Measurements from ENCODE around the gene EXOC3L1.

Gene EXOC3L1

GRCh38 chr16:67213197-67214019, 23.5 kb upstream of the EXOC3L1 start:
- DNase-seq: no peak

DNA sequence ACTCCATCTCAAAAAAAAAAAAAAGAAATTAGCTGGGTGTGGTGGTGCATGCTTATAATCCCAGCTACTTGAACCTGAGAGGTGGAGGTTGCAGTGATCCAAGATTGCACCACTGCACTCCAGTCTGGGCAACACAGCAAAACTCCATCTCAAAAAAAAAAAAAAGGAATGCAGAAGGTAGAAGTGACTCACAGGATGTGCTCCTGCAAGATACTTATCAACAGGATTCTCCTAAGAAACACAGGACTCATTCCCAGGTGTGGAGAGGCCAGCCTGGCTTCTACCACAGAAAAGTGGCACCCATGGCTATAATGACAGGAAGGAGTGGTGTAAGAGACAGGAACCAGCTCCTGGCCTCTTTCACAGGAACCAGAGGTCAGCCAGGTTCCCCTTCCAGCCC, 22.8 kb upstream of the EXOC3L1 start:
- DNase-seq: no peak

GRCh38 chr16:67211674-67212073, 21.7 kb upstream of the EXOC3L1 start:
- no peak for DNase-seq

DNA sequence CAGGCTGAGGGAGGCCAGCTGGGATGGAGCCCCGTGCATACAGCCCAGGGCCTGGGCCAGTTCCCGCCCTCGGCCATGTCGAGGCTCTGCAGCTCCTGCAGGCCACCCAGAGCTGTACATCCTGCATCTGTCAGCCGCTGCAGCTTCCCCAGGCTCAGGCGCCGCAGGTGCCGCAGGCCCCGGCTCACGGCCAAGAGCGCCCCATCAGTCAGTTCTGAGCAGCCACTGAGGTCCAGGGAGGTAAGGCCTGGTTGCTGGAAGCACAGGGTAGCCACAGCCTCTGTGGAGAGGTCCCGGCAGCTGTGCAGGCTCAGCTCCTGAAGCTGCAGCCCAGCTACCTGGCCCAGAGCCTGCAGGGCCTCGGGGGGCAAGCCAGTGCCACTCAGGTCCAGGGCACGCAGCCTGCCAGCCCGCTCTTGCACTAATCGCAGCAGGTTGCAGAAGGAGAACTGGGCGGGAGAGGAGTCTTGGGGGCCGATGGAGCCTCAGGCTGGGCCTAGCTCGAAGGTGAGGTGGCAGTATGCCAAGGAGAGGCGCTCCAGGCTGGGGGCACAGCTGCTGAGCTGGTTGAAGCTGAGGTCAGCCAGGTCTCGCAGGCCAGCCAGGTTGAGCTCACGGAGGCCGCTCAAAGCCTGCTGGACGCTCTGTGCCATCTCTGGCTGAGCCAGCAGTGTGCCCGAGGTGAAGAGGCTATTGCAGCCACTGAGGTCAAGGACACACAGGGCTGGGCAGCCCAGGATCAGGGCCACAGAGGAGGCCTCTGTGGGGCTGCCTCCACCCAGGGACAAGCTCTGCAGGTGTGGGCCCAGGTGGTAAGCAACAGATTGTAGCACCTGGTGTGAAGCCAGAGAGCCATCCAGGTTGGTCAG, 20.4 kb upstream of the EXOC3L1 start:
- no peak for DNase-seq

DNA sequence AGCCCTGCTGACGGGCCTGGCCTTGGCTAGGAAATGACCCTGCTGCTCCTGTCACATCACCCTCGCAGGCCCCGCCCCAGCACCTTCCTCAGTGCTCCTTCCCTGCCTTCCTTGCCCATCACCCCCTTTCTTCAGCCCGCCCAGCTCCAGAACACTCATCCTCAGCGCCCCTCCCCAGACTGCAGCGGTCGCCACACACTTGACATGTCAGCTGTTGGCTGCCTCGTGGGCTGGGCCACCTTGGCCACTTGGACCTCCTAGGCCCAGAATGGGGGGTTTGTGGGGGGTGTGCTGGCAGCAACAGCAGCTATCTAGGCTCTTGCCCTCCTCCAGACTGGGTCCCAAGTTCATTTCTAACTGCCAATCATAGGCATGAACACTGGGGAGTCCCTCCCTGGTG, 19.6 kb upstream of the EXOC3L1 start:
- no peak for DNase-seq

- no peak for DNase-seq
These were observed 18.4 kb upstream of the EXOC3L1 start for GRCh38 chr16:67208154-67208896.

DNA sequence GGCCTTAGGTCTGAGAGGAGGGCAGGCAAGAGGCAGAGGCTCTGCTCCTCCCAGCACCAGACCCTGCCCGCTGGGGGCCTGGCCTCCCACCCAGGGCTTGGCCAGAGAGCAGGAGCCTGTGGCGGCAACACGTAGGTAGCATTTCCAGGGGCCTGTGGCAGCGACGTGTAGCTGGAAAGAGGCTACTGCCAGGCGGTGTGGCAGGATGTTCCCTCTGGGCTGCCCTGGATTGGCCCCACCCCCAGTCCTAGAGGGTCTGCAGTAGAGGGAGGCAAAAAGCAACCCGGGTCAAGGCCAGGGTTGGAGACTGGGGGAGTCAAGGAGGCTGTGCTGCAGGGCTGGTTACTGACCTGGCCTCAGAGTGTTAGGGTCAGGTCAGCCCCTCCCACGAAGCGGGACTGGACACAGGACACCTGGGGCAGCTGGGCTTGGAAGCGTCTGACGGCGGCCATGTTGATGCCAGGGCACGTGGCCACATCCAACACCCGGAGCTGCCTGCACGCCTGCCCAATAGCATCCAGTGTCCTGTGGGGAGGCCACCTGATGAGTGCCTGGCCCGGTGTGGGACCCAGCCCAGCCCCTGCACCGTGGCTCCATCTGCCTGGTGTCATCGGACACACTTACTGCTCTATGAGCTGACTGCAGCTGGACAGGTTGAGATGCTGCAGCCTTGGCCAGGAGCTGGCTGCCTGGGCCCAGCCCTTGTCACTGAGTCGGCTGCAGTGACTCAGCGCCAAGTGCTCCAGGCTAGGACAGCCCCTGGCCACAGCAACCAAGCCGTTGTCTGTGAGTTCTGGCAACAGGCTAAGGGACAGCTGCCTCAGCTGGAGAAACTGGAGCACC, 17.5 kb upstream of the EXOC3L1 start:
- no peak for DNase-seq

DNA sequence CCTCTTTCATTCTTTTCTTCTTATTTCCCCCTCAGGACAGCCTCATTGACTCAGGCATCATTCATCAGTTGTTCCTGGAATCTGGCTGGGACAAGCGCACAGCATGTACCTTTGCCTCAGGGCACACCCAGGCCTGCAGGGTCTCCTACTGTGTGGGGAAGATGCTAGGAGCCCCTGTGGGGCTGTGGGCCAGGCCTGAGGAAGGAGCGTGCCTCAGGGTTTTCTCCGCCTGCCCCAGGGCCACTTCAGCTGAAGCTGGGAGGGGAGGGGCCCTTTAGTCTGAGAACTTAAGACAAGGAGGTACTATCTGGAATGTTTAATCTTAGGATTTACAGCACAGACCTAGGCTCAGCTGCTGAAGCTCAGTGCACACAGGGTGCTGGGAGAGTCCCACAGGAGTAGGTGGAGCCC, 16.9 kb upstream of the EXOC3L1 start:
- no peak for DNase-seq

GRCh38 chr16:67206129-67206837, 16.3 kb upstream of the EXOC3L1 start:
- no peak for DNase-seq

DNA sequence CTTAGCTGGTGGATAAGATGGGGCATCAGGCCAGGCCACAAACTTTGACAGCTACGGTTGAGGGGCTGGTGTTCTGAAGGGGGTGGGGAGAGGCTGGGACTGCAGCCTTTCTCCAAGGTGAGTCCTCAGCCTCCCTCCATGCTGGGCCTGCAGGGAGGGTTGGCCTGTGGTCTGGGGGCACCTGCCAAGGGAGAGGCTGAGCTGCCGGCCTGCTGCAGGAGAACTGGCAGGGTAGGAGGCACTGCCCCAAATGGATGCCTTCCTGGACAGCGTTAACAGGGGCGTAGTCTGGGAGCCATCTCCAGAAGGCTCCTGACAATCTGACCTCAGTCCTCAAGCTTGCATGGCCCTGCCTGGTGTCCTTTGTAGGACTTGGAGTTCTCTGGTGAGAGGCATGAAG, 14.1 kb upstream of the EXOC3L1 start:
- DNase-seq: no peak

GRCh38 chr16:67202956-67203493, 13.1 kb upstream of the EXOC3L1 start:
- DNase-seq: no peak

DNA sequence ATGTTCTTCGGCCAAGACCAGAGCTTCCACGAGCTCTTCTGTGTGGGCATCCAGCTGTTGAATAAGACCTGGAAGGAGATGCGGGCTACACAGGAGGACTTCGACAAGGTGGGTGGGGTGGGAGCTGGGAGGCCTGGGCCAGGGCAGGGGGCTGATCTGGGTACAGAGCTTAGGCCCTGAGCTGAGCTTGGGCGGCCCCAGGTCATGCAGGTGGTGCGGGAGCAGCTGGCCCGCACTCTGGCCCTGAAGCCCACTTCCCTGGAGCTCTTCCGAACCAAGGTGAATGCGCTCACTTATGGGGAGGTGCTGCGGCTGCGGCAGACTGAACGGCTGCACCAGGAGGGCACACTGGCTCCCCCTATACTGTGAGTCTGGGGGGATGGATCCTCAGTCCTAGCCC, 12.5 kb upstream of the EXOC3L1 start:
- DNase-seq: no peak

- no peak for DNase-seq
These were observed 11.7 kb upstream of the EXOC3L1 start for GRCh38 chr16:67201411-67202345.

DNA sequence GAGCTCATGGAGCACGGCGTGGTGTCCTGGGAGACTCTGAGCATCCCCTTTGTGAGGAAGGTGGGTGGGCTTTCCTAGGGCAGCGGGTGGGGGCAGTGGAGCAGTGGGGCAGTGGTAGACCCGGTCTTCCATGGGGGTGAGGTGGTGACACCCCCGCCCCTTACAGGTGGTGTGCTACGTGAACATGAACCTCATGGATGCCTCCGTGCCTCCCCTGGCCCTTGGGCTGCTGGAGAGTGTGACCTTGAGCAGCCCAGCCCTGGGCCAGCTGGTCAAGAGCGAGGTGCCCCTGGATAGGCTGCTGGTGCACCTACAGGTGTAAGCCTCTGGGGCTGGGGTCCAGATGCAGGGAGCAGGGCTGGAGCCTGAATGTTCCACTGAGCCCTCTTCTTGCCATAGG, 10.6 kb upstream of the EXOC3L1 start:
- DNase-seq: no peak

DNA sequence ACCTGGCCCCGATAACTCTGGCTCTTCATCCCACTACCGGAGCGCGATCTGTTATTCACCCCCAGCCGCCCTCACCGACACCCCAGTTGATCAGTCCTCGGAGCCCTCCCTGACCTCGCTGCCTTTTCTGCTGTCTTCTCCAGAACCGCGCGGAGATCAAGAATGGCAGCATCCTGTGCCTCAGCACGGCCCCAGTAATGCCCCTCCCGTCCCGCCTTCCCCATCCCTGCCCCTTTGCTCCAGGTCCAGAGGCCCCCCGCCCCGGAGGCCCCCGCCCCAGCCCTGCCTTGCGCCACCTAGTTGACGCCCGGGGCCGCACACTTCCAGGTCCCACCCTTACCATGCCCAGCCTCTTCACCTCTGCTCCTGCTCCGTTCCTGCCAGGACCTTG, 9.9 kb upstream of the EXOC3L1 start:
- DNase-seq: no peak

DNA sequence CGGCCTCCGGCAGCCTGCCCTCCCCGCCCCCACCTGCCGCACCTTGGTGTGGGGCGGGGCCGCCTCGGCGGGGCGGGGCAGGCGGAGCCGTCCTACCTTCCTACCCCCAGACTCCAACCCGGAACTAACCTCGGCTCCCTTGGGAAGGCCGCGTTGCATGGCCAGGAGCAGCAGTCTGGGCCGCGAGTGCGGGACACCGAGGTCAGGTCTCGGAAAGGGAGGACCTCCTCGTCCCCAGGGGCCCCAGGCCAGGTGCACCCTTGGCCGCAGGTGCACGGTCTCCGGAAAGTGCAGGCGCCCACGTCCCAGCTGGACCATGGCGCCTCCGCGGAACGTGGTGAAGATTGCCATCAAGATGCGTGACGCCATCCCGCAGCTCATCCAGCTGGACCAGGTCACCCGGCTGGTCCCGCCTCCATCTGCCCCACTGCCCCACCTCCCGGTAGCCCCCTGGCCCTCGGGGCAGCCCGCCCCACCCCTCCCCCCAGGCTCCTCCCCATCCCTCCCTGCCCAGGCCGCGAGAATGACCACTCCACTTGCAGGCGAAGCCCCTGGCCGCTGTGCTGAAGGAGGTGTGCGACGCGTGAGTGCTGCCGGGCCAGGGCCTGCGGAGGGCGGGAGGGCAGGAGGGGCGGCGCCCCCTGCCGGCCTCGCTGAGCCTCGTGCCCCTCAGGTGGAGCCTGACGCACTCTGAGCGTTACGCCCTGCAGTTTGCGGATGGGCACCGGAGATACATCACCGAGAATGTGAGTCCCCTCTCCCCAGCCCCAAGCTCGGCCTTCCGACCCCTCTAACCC, 9.3 kb upstream of the EXOC3L1 start, which contains the start of gene ELMO3:
Gene ELMO3, plus strand, starts transcription at position 121 of the 797 bp plus-strand sequence. Its CDS starts 196 bp downstream, at position 317.
- no peak for DNase-seq

GRCh38 chr16:67198238-67198734, 8.3 kb upstream of the EXOC3L1 start:
- DNase-seq: no peak

DNA sequence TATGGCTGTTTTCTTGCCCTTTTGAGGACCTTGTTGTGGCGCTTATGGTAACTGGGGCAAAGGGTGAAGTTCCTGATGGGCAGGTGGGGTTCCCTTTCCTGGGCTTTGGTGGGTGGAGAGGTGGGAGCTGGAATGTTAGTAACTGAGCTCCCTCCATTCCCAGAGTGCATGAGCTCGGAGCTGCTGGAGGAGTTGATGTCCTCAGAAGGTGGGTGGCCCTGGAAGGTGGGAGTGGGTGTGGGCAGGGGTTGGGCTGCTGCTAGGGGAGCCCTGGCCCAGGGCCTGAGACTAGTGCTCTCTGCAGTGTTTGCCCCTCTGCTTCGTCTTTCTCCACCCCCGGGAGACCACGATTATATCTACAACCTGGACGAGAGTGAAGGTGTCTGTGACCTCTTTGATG, 7.8 kb upstream of the EXOC3L1 start:
- no peak for DNase-seq

DNA sequence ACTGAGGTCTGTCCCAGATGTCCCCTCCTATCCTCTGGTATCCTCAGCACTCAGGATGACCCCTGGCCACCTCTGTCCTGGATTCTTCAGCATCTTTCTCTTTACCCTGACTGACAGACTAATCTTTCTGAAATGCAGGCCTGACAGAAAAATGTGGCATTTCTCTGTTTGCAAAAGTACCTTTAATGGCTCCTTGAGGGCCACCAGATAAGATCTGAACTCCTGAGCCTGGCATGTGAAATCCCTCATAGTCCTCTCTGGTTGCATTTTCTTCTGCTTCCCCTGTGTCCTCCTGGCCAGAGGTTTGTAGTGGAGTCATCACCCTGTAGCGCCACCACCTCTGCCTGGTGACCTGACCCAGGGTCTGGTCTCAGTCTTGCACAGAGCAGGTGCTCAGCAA, 6.9 kb upstream of the EXOC3L1 start:
- DNase-seq: no peak

Data from effector CD4-positive, alpha-beta T cell (primary cell).